Endothelial cell of umbilical vein (primary cell): ENCODE data around the gene ERBIN. TPM values are rescaled to one million over a fixed set of nuclear protein-coding genes. Genes with fewer than 3 reads are reported as not detected.
A peak's percentile ranks its signal among the peaks of the same experiment; 100 is the strongest.
"Not testable (repeated sequence)": the region's sequence is repeated elsewhere in the genome, so short reads cannot be mapped to it uniquely, and the experiment has no call there.

ENCODE experiments used
- BruUV-seq: library from RNA; stranded (reverse); fragments of 400-500 nt; replicated peaks from 2 replicates; lab custom pipeline; 2021; lab: Mats Ljungman, UMichigan
- CTCF ChIA-PET: fragments of 300-600, 350-600 bp; sonication (Branson Sonifier 250); formaldehyde crosslinking; loops from one replicate; lab custom pipeline; 2021; ENCODE audit warnings: antibody characterized with exemption, inconsistent platforms; lab: Charles Lee
- POLR2A ChIA-PET: fragments of 300-600, 350-600 bp; sonication (Branson Sonifier 250); formaldehyde crosslinking; loops from one replicate; lab custom pipeline; 2021; ENCODE audit warnings: antibody characterized with exemption, inconsistent platforms; lab: Charles Lee
- DNase-seq: peaks from one replicate; pipeline ENCODE4 v3.0.0-alpha.2; 2011; ENCODE audit warnings: low read depth, low spot score
- FAIRE-seq: peaks from 2 replicates; lab custom pipeline; 2011; peaks lifted over from hg19 to GRCh38; lab: Jason Lieb, UNC
- H2AFZ ChIP-seq: 2 replicates; pipeline ENCODE4 v1.6.0; 2012; ENCODE audit warnings: low read depth, low read length, control low read depth, inconsistent platforms
- H3K27ac ChIP-seq: 2 replicates; pipeline ENCODE4 v1.5.1; 2011; ENCODE audit warnings: low read depth, mild to moderate bottlenecking, control low read depth, low read length, moderate library complexity; ENCODE audit not compliant: insufficient read depth
- H3K27me3 ChIP-seq, 2 experiments: 2 replicates each; pipeline versions ENCODE4 v1.6.0 to v1.6.1; 2011; ENCODE audit warnings: low read length in 2 of 2, mixed read lengths in 1 of 2; ENCODE audit not compliant: control insufficient read depth in 2 of 2, insufficient read depth in 2 of 2
- H3K36me3 ChIP-seq, 2 experiments: 2 replicates in 1 of 2; 3 replicates in 1 of 2; pipeline ENCODE4 v1.5.1; 2011; ENCODE audit warnings: low read length in 2 of 2, mild to moderate bottlenecking in 1 of 2, moderate library complexity in 1 of 2; ENCODE audit not compliant: control insufficient read depth in 2 of 2, insufficient read depth in 2 of 2; ENCODE audit errors: extremely low read depth in 1 of 2
- H3K4me1 ChIP-seq: 3 replicates; pipeline ENCODE4 v1.5.1; 2011; ENCODE audit warnings: mild to moderate bottlenecking, low read length; ENCODE audit not compliant: control insufficient read depth, insufficient read depth; ENCODE audit errors: extremely low read depth
- H3K4me2 ChIP-seq: 2 replicates; pipeline ENCODE4 v1.6.1; 2011; ENCODE audit warnings: low read length, control low read depth, mixed read lengths; ENCODE audit not compliant: insufficient read depth
- H3K4me3 ChIP-seq, 3 experiments: fragments of 200-600 bp in 1 of 3; sonication (generic), shearing (Covaris generic) in 1 of 3; replicated peaks in 1 of 3; 2 replicates each; pipeline ENCODE4 v1.5.1; 2011 to 2016; ENCODE audit warnings: control low read depth in 3 of 3, low read length in 3 of 3, mild to moderate bottlenecking in 2 of 3, inconsistent platforms in 1 of 3, low read depth in 1 of 3, moderate library complexity in 1 of 3; ENCODE audit not compliant: insufficient read depth in 1 of 3
- H3K79me2 ChIP-seq: 2 replicates; pipeline ENCODE4 v1.6.0; 2012; ENCODE audit warnings: low read length, inconsistent platforms; ENCODE audit not compliant: control insufficient read depth, insufficient read depth
- H3K9ac ChIP-seq: replicated peaks from 2 replicates; pipeline ENCODE3; 2011; ENCODE audit warnings: low read length, control low read depth; ENCODE audit not compliant: insufficient read depth; ENCODE audit errors: extremely low read depth
- H3K9me1 ChIP-seq: replicated peaks from 3 replicates; pipeline ENCODE4 v1.6.0; 2011; ENCODE audit warnings: mild to moderate bottlenecking, low read length; ENCODE audit not compliant: control insufficient read depth, insufficient read depth; ENCODE audit errors: extremely low read depth
- H3K9me3 ChIP-seq: replicated peaks from 2 replicates; pipeline ENCODE4 v1.5.1; 2012; ENCODE audit warnings: low read length, inconsistent platforms; ENCODE audit not compliant: control insufficient read depth, insufficient read depth
- H4K20me1 ChIP-seq: replicated peaks from 2 replicates; pipeline ENCODE3; 2011; ENCODE audit warnings: mild to moderate bottlenecking, low read length; ENCODE audit not compliant: control insufficient read depth, insufficient read depth; ENCODE audit errors: extremely low read depth
- CTCF ChIP-seq, 2 donors: IDR thresholded peaks; 1 replicate in 1 of 2; 2 replicates in 1 of 2; pipeline ENCODE4 v1.5.1; 2011; ENCODE audit warnings: low read length in 2 of 2, mild to moderate bottlenecking in 2 of 2, moderate library complexity in 2 of 2, control low read depth in 1 of 2, inconsistent platforms in 1 of 2, low read depth in 1 of 2; ENCODE audit not compliant: insufficient read depth in 1 of 2; ENCODE audit errors: extremely low read depth in 1 of 2
- EZH2 ChIP-seq: IDR thresholded peaks from 2 replicates; pipeline ENCODE4 v1.6.1; 2012; ENCODE audit warnings: borderline replicate concordance, low read depth, mild to moderate bottlenecking, moderate library complexity, low read length, inconsistent platforms; ENCODE audit not compliant: severe bottlenecking
- FOS ChIP-seq: IDR thresholded peaks from 2 replicates; pipeline ENCODE4 v1.6.1; 2011; ENCODE audit warnings: mild to moderate bottlenecking, low read length, moderate library complexity, borderline replicate concordance; ENCODE audit not compliant: insufficient read depth
- GATA2 ChIP-seq: IDR thresholded peaks from 2 replicates; pipeline ENCODE4 v1.7.0; 2011; ENCODE audit warnings: low read depth, mild to moderate bottlenecking, moderate library complexity, mixed read lengths, low read length; ENCODE audit not compliant: insufficient read length, insufficient read depth
- JUN ChIP-seq: IDR thresholded peaks from 2 replicates; pipeline ENCODE4 v1.6.1; 2011; ENCODE audit warnings: borderline replicate concordance, low read depth; ENCODE audit not compliant: insufficient read length, insufficient read depth
- MAX ChIP-seq: IDR thresholded peaks from 2 replicates; pipeline ENCODE4 v1.6.1; 2011; ENCODE audit not compliant: insufficient read depth, insufficient read length
- MYC ChIP-seq: IDR thresholded peaks from one replicate; pipeline ENCODE4 v1.6.1; 2011; ENCODE audit warnings: mild to moderate bottlenecking, low read depth, low read length
- POLR2A ChIP-seq: IDR thresholded peaks from 2 replicates; pipeline ENCODE4 v1.6.1; 2012; ENCODE audit warnings: low read depth, mild to moderate bottlenecking, control low read depth, low read length
- POLR2AphosphoS5 ChIP-seq: IDR thresholded peaks from 2 replicates; pipeline ENCODE4 v1.6.1; 2012; ENCODE audit warnings: low read depth, mild to moderate bottlenecking, control low read depth, low read length, moderate library complexity; ENCODE audit not compliant: insufficient read depth
- dilution Hi-C: fragments of 300-500 bp; cut with MboI; formaldehyde crosslinking; loops from one replicate; pipeline ENCODE4 v1.15.0; 2019; ENCODE audit warnings: low sequenced_read_pairs; ENCODE audit not compliant: extremely low pct_ligation_motif_present
- intact Hi-C: fragments of 100-400 bp; cut with micrococcal nuclease; formaldehyde crosslinking; loops from one replicate; pipeline ENCODE4 v1.10.0; 2022
- polyA plus RNA-seq, 4 experiments: library from polyadenylated mRNA; depleted of rRNA in 3 of 4; stranded (reverse) in 3 of 4; unstranded in 1 of 4; fragments of >200 nt; gene quantifications; 2 replicates each; pipeline versions ENCODE4 v1.2.1 to v1.2.3, GENCODE V29; 2011 to 2012; ENCODE audit warnings: missing spikeins in 1 of 4
- total RNA-seq: library from RNA; stranded (reverse); gene quantifications from 2 replicates; pipeline ENCODE4 v1.2.3, GENCODE V29; 2021

The ERBIN gene
- total and polyA plus RNA-seq, 2 donors (not counting 3 experiments of a cell fraction or from before 2014, with no cell fraction given) = 8.1 to 55.6 TPM

GRCh38 chr5:65879668-65880256 is 46.6 kb upstream of the ERBIN start:
- H3K4me1 ChIP-seq = not testable (repeated sequence)

GRCh38 chr5:65880496-65881072 is 45.8 kb upstream of the ERBIN start:
- H3K4me1 ChIP-seq = no peaks in the 10 kb centered on the region
- H3K4me3 ChIP-seq = no peak overlapping the region
- ChIA-PET POLR2A (no interaction called here), CTCF (no interaction called here)
- no peak overlapping the region for H2AFZ ChIP-seq
- H3K4me2 ChIP-seq = no peak overlapping the region
- dilution Hi-C loops = no loop called here
- no peak overlapping the region for H3K27ac ChIP-seq
- no peaks in the 10 kb centered on the region for H3K9me1 ChIP-seq
- H3K27me3 ChIP-seq = no peaks in the 10 kb centered on the region
- BruUV-seq = no TSS peak
- DNase-seq = no peak
- no peaks in the 10 kb centered on the region for H3K79me2 ChIP-seq
- intact Hi-C loops = loop anchor here (5.0 kb wide), 1 partner anchor 42 kb away; no protein-coding TSS in a partner anchor
- no peaks in the 10 kb centered on the region for H3K9me3 ChIP-seq
- no peak for FAIRE-seq
- H3K9ac ChIP-seq = no peak overlapping the region
- H3K36me3 ChIP-seq = no peaks in the 10 kb centered on the region
- TF ChIP-seq POLR2A (no peak), FOS (no peak), MYC (no peak), POLR2AphosphoS5 (no peak), MAX (no peak), JUN (no peak), EZH2 (no peak), CTCF (IDR thresholded peaks at IDR 0.05; ENCODE audit: extremely low read depth in 1 of 2, insufficient read depth in 1 of 2, low read depth in 1 of 2, low read length in 2 of 2) (no peak), GATA2 (no peak)
- H4K20me1 ChIP-seq = no peaks in the 10 kb centered on the region

More at GRCh38 chr5:65879668-65880256, 46.6 kb upstream of the ERBIN start:
- H3K27ac ChIP-seq, H3K36me3 ChIP-seq, H3K9me1 ChIP-seq, H3K79me2 ChIP-seq, POLR2A ChIA-PET, H4K20me1 ChIP-seq, H3K4me3 ChIP-seq, H3K9me3 ChIP-seq, BruUV-seq, H2AFZ ChIP-seq, dilution Hi-C loops, H3K27me3 ChIP-seq, H3K9ac ChIP-seq, CTCF ChIA-PET: not testable (repeated sequence)
- DNase-seq (peak; percentile 63), FAIRE-seq (peak; percentile 82)
- intact Hi-C loops = loop anchor here (5.0 kb wide), 1 partner anchor 43 kb away; no protein-coding TSS in a partner anchor
- peak; percentile 95 for TF ChIP-seq JUN
- TF ChIP-seq FOS = peak; percentile 93
- H3K4me2 ChIP-seq = peak overlapping the region; percentile 4
